GM12878 (cell line): ENCODE measurements around the gene PDE6G. TPM values are rescaled to one million over a fixed set of nuclear protein-coding genes. Genes with fewer than 3 reads are reported as not detected.

Experiments
- ATAC-seq: fragments of 200-7000 bp; cut with Tn5 transposase; 3 replicates; pipeline ENCODE4 v1.9.1; 2020; ENCODE audit warnings: mild to moderate bottlenecking, moderate library complexity
- BruUV-seq: library from RNA; stranded (reverse); fragments of 400-500 nt; replicated peaks from 2 replicates; lab custom pipeline; 2021; lab: Mats Ljungman, UMichigan
- CTCF ChIA-PET: fragments of 300-600 bp; sonication (Branson Sonifier 250); formaldehyde crosslinking; extraction: SDS; loops from one replicate; lab custom pipeline; 2021; ENCODE audit warnings: inconsistent platforms; lab: Yijun Ruan, JAX
- POLR2A ChIA-PET: fragments of 350-600 bp; formaldehyde crosslinking; extraction: SDS; loops from one replicate; lab custom pipeline; 2021; ENCODE audit warnings: inconsistent platforms; lab: Charles Lee
- RAD21 ChIA-PET: fragments of 300-600 bp; sonication (Branson Sonifier 250); formaldehyde crosslinking; loops from one replicate; lab custom pipeline; 2023; ENCODE audit warnings: antibody characterized with exemption; ENCODE audit not compliant: unreplicated experiment; lab: Charles Lee
- SMC1A ChIA-PET: fragments of 300-600 bp; sonication (Branson Sonifier 250); formaldehyde crosslinking; loops from one replicate; lab custom pipeline; 2023; ENCODE audit not compliant: unreplicated experiment, uncharacterized antibody; lab: Charles Lee
- DNase-seq: peaks from one replicate; pipeline ENCODE4 v3.0.0-alpha.2; 2011; ENCODE audit warnings: low read depth, low spot score
- FAIRE-seq: peaks from 3 replicates; lab custom pipeline; 2011; peaks lifted over from hg19 to GRCh38; lab: Jason Lieb, UNC
- H2AFZ ChIP-seq: 2 replicates; pipeline ENCODE4 v1.6.0; 2011; ENCODE audit warnings: low read depth, low read length, control low read depth; ENCODE audit not compliant: control insufficient read depth
- H3K27ac ChIP-seq: 2 replicates; pipeline ENCODE4 v1.5.1; 2011; ENCODE audit warnings: control low read depth; ENCODE audit not compliant: control insufficient read depth, insufficient read depth
- H3K27me3 ChIP-seq, 2 experiments: replicated peaks in 1 of 2; 2 replicates each; pipeline versions ENCODE4 v1.6.0 to v1.6.1; 2011; ENCODE audit warnings: low read length in 1 of 2; ENCODE audit not compliant: control insufficient read depth in 2 of 2, insufficient read depth in 2 of 2
- H3K36me3 ChIP-seq, 2 experiments: 2 replicates each; pipeline ENCODE4 v1.5.1; 2011; ENCODE audit warnings: low read length in 1 of 2; ENCODE audit not compliant: control insufficient read depth in 2 of 2, insufficient read depth in 2 of 2
- H3K4me1 ChIP-seq: 2 replicates; pipeline ENCODE4 v1.6.1; 2011; ENCODE audit warnings: mild to moderate bottlenecking, low read length, moderate library complexity, mixed read lengths; ENCODE audit not compliant: control insufficient read depth, insufficient read depth
- H3K4me2 ChIP-seq: 2 replicates; pipeline ENCODE4 v1.6.0; 2011; ENCODE audit warnings: control low read depth; ENCODE audit not compliant: control insufficient read depth, insufficient read depth
- H3K4me3 ChIP-seq: fragments of 200-600 bp; sonication (generic); 2 replicates; pipeline ENCODE4 v1.5.1; 2016
- H3K79me2 ChIP-seq: 2 replicates; pipeline ENCODE4 v1.6.0; 2011; ENCODE audit warnings: low read length; ENCODE audit not compliant: control insufficient read depth, insufficient read depth
- H3K9ac ChIP-seq: 2 replicates; pipeline ENCODE4 v1.8.0; 2011; ENCODE audit warnings: low read length, control low read depth, mixed read lengths; ENCODE audit not compliant: control insufficient read depth, insufficient read depth
- H3K9me3 ChIP-seq: replicated peaks from 3 replicates; pipeline ENCODE4 v1.5.1; 2011; ENCODE audit warnings: mild to moderate bottlenecking, low read length; ENCODE audit not compliant: control insufficient read depth, insufficient read depth
- H4K20me1 ChIP-seq: 2 replicates; pipeline ENCODE4 v1.6.0; 2011; ENCODE audit not compliant: control insufficient read depth, insufficient read depth
- BMI1 ChIP-seq: fragments of 450-650 bp; IDR thresholded peaks from 2 replicates; pipeline ENCODE4 v1.6.1; 2016; ENCODE audit warnings: mild to moderate bottlenecking, moderate library complexity, borderline replicate concordance
- NFYB ChIP-seq: IDR thresholded peaks from 2 replicates; pipeline ENCODE4 v1.6.1; 2011; ENCODE audit warnings: low read depth, mild to moderate bottlenecking, low read length, improper control_type of control experiment, moderate library complexity; ENCODE audit not compliant: insufficient read depth
- NR2C2 ChIP-seq: IDR thresholded peaks from 2 replicates; pipeline ENCODE4 v1.6.1; 2011; ENCODE audit warnings: borderline replicate concordance, low read depth; ENCODE audit not compliant: control insufficient read depth, insufficient read length
- POLR2AphosphoS2 ChIP-seq: IDR thresholded peaks from 2 replicates; pipeline ENCODE4 v1.6.1; 2011; ENCODE audit warnings: low read depth, mild to moderate bottlenecking, low read length, improper control_type of control experiment, moderate library complexity
- SUPT20H ChIP-seq: IDR thresholded peaks from 2 replicates; pipeline ENCODE4 v1.6.1; 2011; ENCODE audit warnings: low read depth, mild to moderate bottlenecking, low read length, moderate library complexity, borderline replicate concordance; ENCODE audit not compliant: control insufficient read depth
- SUZ12 ChIP-seq: fragments of 200-600 bp; sonication (generic); IDR thresholded peaks from one replicate; pipeline ENCODE4 v1.6.1; 2018; ENCODE audit warnings: antibody characterized with exemption, mild to moderate bottlenecking; ENCODE audit not compliant: unreplicated experiment
- ZNF217 ChIP-seq: fragments of 450-650 bp; IDR thresholded peaks from 2 replicates; pipeline ENCODE4 v1.6.1; 2017; ENCODE audit warnings: antibody characterized with exemption, mild to moderate bottlenecking
- WGBS: methylation state at CpG from one replicate; pipeline ENCODE4 v1.1.6; 2016; ENCODE audit warnings: low lambda C conversion rate; ENCODE audit not compliant: insufficient replicate concordance, insufficient coverage; ENCODE audit errors: missing lambda C conversion rate; 5-methylcytosine and 5-hydroxymethylcytosine counted together
- in situ Hi-C: fragments of 300-500 bp; cut with MboI; formaldehyde crosslinking; loops from 9 replicates; pipeline ENCODE4 v1.14.3; 2018; ENCODE audit warnings: mixed read lengths
- intact Hi-C: fragments of 100-400 bp; cut with micrococcal nuclease; formaldehyde crosslinking; loops from one replicate; pipeline ENCODE4 v1.14.2; 2022; ENCODE audit not compliant: unreplicated experiment
- polyA plus RNA-seq, 11 experiments: library from polyadenylated mRNA; depleted of rRNA in 4 of 11; unstranded in 6 of 11; stranded (reverse) in 5 of 11; fragments of >200 nt; fragmentation: Nextera tagmentation in 4 of 11; fragmentation: Illumina TruSeq in 1 of 11; extraction: Ambion mirVana in 4 of 11; extraction: Trizol in 1 of 11; gene quantifications; 1 replicate in 1 of 11; 2 replicates in 10 of 11; pipeline versions ENCODE4 v1.2.1 to v1.2.3, GENCODE V29; 2011 to 2016; ENCODE audit warnings: inconsistent platforms in 2 of 11, missing spikeins in 2 of 11, low read depth in 1 of 11
- total RNA-seq, 4 experiments: library from RNA; depleted of rRNA in 3 of 4; stranded (reverse); fragments of >200 nt in 3 of 4; fragmentation: Illumina TruSeq in 1 of 4; extraction: Trizol in 1 of 4; gene quantifications; 2 replicates each; pipeline versions ENCODE4 v1.2.1 to v1.2.3, GENCODE V29; 2013 to 2021
- TF ChIP-seq, protein P1 (sequence below): IDR thresholded peaks from 2 replicates; pipeline ENCODE4 v1.6.1; 2012; ENCODE audit warnings: low read length, inconsistent platforms
- TF ChIP-seq, protein P2 (sequence below): fragments of 450-650 bp; IDR thresholded peaks from 2 replicates; pipeline ENCODE4 v1.6.1; 2017; ENCODE audit warnings: low read depth, mild to moderate bottlenecking, moderate library complexity

Gene PDE6G
- total and polyA plus RNA-seq, 10 of the 15 experiments (the other 5 are each of a cell fraction or from before 2014, with no cell fraction given), result 0.55 to 12.1 (median 4.3) TPM

DNA sequence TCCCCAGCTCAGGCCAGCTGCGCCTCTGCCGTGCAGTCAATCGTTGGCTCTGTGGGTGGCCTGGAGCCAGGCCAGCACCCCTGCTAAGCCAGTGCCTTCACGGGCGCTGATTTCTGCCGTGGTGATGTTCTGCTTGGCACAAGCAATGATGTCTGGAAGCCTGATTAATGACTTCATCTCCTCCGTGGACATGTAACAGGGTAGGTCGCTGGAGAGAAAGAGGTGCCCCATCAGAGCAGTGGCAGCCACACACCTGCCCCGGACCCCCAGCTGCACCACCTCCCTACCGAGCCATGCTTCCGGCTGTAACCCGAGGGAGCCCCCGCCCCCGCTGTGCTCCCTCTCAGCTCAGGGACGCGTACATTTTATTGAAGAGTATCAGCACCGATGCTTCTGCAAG lies 25.3 kb upstream of the PDE6G start:
- CTCF ChIA-PET, result interaction anchor here (1.1 kb wide), 1 partner anchor 12 kb away, joined by 3 read pairs; no protein-coding TSS in a partner anchor
- Histone ChIP-seq H3K79me2 (peaks cover 38% of the 10 kb centered on the region), H2AFZ (no peak overlapping the region), H4K20me1 (peaks cover 8% of the 10 kb centered on the region; the same call in 1 of the 2 replicates), H3K4me1 (peaks cover 11% of the 10 kb centered on the region), H3K4me3 (no peak overlapping the region), H3K27ac (no peak overlapping the region), H3K4me2 (no peak overlapping the region), H3K9ac (no peak overlapping the region), H3K27me3 (no peaks in the 10 kb centered on the region), H3K36me3 (peaks cover 0 to 2% of the 10 kb centered on the region in 2 experiments; a peak in 3 of 4 replicates), H3K9me3 (no peaks in the 10 kb centered on the region)
- POLR2A ChIA-PET, result interaction anchor here (1.2 to 4.0 kb wide), 2 partner anchors 21 to 22 kb away, joined by 3 to 32 read pairs; partner anchors contain the start of gene MRPL12
- RAD21 ChIA-PET, result no interaction called here
- intact Hi-C loops, result loop anchor here (2.0 kb wide), 1 partner anchor 21 kb away; the partner anchor contains the start of gene MRPL12
- no peak for FAIRE-seq
- TF ChIP-seq NFYB, result no peak
- TF ChIP-seq, protein P1, sequence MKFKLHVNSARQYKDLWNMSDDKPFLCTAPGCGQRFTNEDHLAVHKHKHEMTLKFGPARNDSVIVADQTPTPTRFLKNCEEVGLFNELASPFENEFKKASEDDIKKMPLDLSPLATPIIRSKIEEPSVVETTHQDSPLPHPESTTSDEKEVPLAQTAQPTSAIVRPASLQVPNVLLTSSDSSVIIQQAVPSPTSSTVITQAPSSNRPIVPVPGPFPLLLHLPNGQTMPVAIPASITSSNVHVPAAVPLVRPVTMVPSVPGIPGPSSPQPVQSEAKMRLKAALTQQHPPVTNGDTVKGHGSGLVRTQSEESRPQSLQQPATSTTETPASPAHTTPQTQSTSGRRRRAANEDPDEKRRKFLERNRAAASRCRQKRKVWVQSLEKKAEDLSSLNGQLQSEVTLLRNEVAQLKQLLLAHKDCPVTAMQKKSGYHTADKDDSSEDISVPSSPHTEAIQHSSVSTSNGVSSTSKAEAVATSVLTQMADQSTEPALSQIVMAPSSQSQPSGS, result no peak
- no peak for TF ChIP-seq POLR2AphosphoS2
- TF ChIP-seq SUZ12, result no peak
- no peak for TF ChIP-seq BMI1
- TF ChIP-seq ZNF217, result no peak
- TF ChIP-seq NR2C2, result no peak
- no peak for TF ChIP-seq SUPT20H
- TF ChIP-seq, protein P2, sequence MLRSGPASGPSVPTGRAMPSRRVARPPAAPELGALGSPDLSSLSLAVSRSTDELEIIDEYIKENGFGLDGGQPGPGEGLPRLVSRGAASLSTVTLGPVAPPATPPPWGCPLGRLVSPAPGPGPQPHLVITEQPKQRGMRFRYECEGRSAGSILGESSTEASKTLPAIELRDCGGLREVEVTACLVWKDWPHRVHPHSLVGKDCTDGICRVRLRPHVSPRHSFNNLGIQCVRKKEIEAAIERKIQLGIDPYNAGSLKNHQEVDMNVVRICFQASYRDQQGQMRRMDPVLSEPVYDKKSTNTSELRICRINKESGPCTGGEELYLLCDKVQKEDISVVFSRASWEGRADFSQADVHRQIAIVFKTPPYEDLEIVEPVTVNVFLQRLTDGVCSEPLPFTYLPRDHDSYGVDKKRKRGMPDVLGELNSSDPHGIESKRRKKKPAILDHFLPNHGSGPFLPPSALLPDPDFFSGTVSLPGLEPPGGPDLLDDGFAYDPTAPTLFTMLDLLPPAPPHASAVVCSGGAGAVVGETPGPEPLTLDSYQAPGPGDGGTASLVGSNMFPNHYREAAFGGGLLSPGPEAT, result no peak
- BruUV-seq, result no TSS peak
- DNase-seq, result no peak
- ATAC-seq, result no peak
- SMC1A ChIA-PET, result no interaction called here
- WGBS, result 87% methylated on average over 17 of the region's 17 CpGs
- in situ Hi-C loops, result no loop called here
